ENCODE measurements around the gene DNAJB8. TPM values are rescaled to one million over a fixed set of nuclear protein-coding genes. Genes with fewer than 3 reads are reported as not detected.

Gene DNAJB8
- polyA plus RNA-seq, 3 donors, result not detected

DNA sequence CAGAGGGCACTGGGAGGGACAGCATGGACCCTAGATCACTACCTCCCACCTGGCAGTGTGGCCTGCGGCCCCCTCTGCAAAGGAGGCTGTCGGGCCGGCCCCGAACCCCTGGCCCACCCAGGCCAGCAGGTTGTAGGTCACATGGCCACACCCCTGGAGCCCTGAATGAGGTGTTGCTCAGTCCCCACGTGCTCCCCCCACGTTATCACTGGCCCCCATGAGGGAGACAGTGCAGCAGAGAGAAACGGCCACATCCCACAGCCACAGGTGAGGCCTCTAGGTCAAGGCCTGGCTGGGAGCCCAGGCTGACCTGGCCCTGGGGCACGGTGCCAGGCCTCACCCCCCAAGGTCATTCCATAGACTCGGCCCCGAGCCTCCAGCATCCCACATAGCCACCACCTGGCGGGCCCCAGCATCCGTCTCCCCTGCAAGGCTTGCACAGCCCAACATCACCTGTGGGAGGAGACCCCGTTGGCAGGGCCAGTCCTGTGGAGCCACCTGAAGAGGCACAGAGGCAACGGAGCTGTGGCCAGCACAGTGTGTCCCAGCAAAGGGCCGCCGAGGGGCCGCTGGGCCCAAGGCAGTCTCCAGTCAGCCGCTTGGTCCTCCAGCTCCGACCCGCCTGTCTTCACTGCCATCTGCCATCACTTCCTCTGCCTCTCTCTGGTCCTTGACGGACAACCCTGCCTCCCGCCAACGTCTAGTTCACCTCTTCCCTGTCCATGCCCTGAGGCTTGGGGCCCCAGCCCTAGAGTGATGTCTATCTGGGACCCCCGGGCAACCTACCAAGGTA, 53.1 kb downstream of the DNAJB8 start:
- no peak for DNase-seq

DNA sequence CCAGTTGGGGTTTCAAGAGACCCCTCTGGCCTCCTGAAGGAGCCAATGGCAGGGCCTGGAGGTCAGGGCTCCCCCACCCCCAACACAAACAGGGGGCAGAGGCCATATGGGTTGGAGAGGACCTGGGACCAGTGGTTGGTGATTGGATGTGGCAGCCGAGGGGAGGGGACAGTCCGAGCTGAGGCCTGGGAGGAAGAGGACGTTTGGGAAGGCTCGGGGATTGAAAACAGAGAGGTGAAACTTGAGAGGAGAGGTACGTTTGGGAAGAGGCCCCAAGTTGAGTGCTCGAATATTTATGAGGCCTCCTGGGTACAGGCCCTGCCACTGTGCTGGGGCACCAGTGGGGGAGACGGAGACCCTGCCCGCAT, 53.7 kb downstream of the DNAJB8 start:
- no peak for DNase-seq

Other genes with a start within 250 kb of the DNAJB8 start
- 10 to 100 TPM; 33.8 to 50.6 (median 46.3) TPM for gene GATA2, start 26.3 kb upstream of the DNAJB8 start, polyA plus RNA-seq (ENCODE audit: insufficient read length in 3 of 3)
- gene RPN1, start 183.9 kb upstream of the DNAJB8 start, polyA plus RNA-seq (ENCODE audit: insufficient read length in 3 of 3), result 100 to 1,000 TPM; 208 to 217 (median 215) TPM

All from renal pelvis (tissue), 4 donors.